Measurements from ENCODE around the gene CRYBG3.
A peak's percentile ranks its signal among the peaks of the same experiment; 100 is the strongest.

Gene CRYBG3

GRCh38 chr3:97979610-97980009 is 157.8 kb downstream of the CRYBG3 start:
- no peaks in the 10 kb centered on the region for H3K27me3 ChIP-seq (ENCODE audit: insufficient read depth, low read length)
- H3K4me3 ChIP-seq (ENCODE audit: low read depth, low read length): peak overlapping the region; percentile 5
- no peak overlapping the region for H4K91ac ChIP-seq (ENCODE audit: low read depth, low read length)
- no peak overlapping the region for H4K12ac ChIP-seq (ENCODE audit: low read depth, low read length)
- H3K9me3 ChIP-seq (ENCODE audit: insufficient read depth, low read depth, low read length): no peaks in the 10 kb centered on the region
- no peak overlapping the region for H4K8ac ChIP-seq (ENCODE audit: low read depth, low read length)
- no CpG with 5 or more reads among the region's 3 CpGs for WGBS (ENCODE audit: extremely low coverage, insufficient coverage, insufficient read length)
- H2BK5ac ChIP-seq (ENCODE audit: low read depth, low read length, poor library complexity): no peak overlapping the region
- no peak overlapping the region for H3K27ac ChIP-seq (ENCODE audit: low read depth, low read length)
- H3K23ac ChIP-seq (ENCODE audit: low read length): no peak overlapping the region
- no peak overlapping the region for H3K14ac ChIP-seq (ENCODE audit: low read length)
- no peak overlapping the region for H3K4ac ChIP-seq (ENCODE audit: low read depth, low read length)
- H3K4me2 ChIP-seq (ENCODE audit: low read length): no peak overlapping the region
- no peak for DNase-seq
- H3K79me2 ChIP-seq (ENCODE audit: control insufficient read depth, insufficient read depth, low read length, poor library complexity): no peaks in the 10 kb centered on the region
- no peak overlapping the region for H3K18ac ChIP-seq (ENCODE audit: low read length)
- H2AFZ ChIP-seq (ENCODE audit: insufficient read depth, low read length, poor library complexity): no peak overlapping the region
- no peaks in the 10 kb centered on the region for H3K36me3 ChIP-seq (ENCODE audit: control insufficient read depth in 1 of 2, insufficient read depth in 2 of 2, low read length in 2 of 2)
- H2AK5ac ChIP-seq (ENCODE audit: low read length): no peak overlapping the region
- no peaks in the 10 kb centered on the region for H3K4me1 ChIP-seq (ENCODE audit: control insufficient read depth in 1 of 2, insufficient read depth in 2 of 2, low read length in 2 of 2)
- no peak overlapping the region for H2BK120ac ChIP-seq (ENCODE audit: insufficient read depth, low read length, poor library complexity)
- H3K79me1 ChIP-seq (ENCODE audit: low read length): no peaks in the 10 kb centered on the region
- no peak overlapping the region for H2BK12ac ChIP-seq (ENCODE audit: low read length)
- H3K9ac ChIP-seq (ENCODE audit: low read length): peak overlapping the region; percentile 28

- no peak overlapping the region for H3K27ac ChIP-seq (ENCODE audit: low read depth, low read length)
- H2BK120ac ChIP-seq (ENCODE audit: insufficient read depth, low read length, poor library complexity): no peak overlapping the region
- no peak overlapping the region for H3K14ac ChIP-seq (ENCODE audit: low read length)
- H3K4me3 ChIP-seq (ENCODE audit: low read depth, low read length): no peak overlapping the region
- H4K91ac ChIP-seq (ENCODE audit: low read depth, low read length): no peak overlapping the region
- no peaks in the 10 kb centered on the region for H3K79me2 ChIP-seq (ENCODE audit: control insufficient read depth, insufficient read depth, low read length, poor library complexity)
- H2BK12ac ChIP-seq (ENCODE audit: low read length): no peak overlapping the region
- DNase-seq: peak in 1 of 2 donors; percentile 7
- no peak overlapping the region for H3K4ac ChIP-seq (ENCODE audit: low read depth, low read length)
- no peaks in the 10 kb centered on the region for H3K79me1 ChIP-seq (ENCODE audit: low read length)
- H4K8ac ChIP-seq (ENCODE audit: low read depth, low read length): no peak overlapping the region
- no peak overlapping the region for H3K18ac ChIP-seq (ENCODE audit: low read length)
- no peak overlapping the region for H2BK5ac ChIP-seq (ENCODE audit: low read depth, low read length, poor library complexity)
- H3K27me3 ChIP-seq (ENCODE audit: insufficient read depth, low read length): no peaks in the 10 kb centered on the region
- no peak overlapping the region for H4K12ac ChIP-seq (ENCODE audit: low read depth, low read length)
- no peaks in the 10 kb centered on the region for H3K36me3 ChIP-seq (ENCODE audit: control insufficient read depth in 1 of 2, insufficient read depth in 2 of 2, low read length in 2 of 2)
- H3K9me3 ChIP-seq (ENCODE audit: insufficient read depth, low read depth, low read length): no peaks in the 10 kb centered on the region
- H3K4me1 ChIP-seq (ENCODE audit: control insufficient read depth in 1 of 2, insufficient read depth in 2 of 2, low read length in 2 of 2): no peaks in the 10 kb centered on the region
- no peak overlapping the region for H3K23ac ChIP-seq (ENCODE audit: low read length)
- H2AFZ ChIP-seq (ENCODE audit: insufficient read depth, low read length, poor library complexity): no peak overlapping the region
- H3K9ac ChIP-seq (ENCODE audit: low read length): no peak overlapping the region
- no CpG with 5 or more reads among the region's 3 CpGs for WGBS (ENCODE audit: extremely low coverage, insufficient coverage, insufficient read length)
- no peak overlapping the region for H3K4me2 ChIP-seq (ENCODE audit: low read length)
- H2AK5ac ChIP-seq (ENCODE audit: low read length): no peak overlapping the region
Measured at GRCh38 chr3:97981886-97982285, 160.1 kb downstream of the CRYBG3 start.

- no peaks in the 10 kb centered on the region for H3K36me3 ChIP-seq (ENCODE audit: control insufficient read depth in 1 of 2, insufficient read depth in 2 of 2, low read length in 2 of 2)
- no peak overlapping the region for H3K4me3 ChIP-seq (ENCODE audit: low read depth, low read length)
- no peaks in the 10 kb centered on the region for H3K4me1 ChIP-seq (ENCODE audit: control insufficient read depth in 1 of 2, insufficient read depth in 2 of 2, low read length in 2 of 2)
- H3K79me1 ChIP-seq (ENCODE audit: low read length): no peaks in the 10 kb centered on the region
- H2BK12ac ChIP-seq (ENCODE audit: low read length): no peak overlapping the region
- H4K8ac ChIP-seq (ENCODE audit: low read depth, low read length): no peak overlapping the region
- no peaks in the 10 kb centered on the region for H3K27me3 ChIP-seq (ENCODE audit: insufficient read depth, low read length)
- no peak overlapping the region for H4K91ac ChIP-seq (ENCODE audit: low read depth, low read length)
- WGBS (ENCODE audit: extremely low coverage, insufficient coverage, insufficient read length): no CpG with 5 or more reads among the region's 2 CpGs
- no peak overlapping the region for H2BK5ac ChIP-seq (ENCODE audit: low read depth, low read length, poor library complexity)
- H3K27ac ChIP-seq (ENCODE audit: low read depth, low read length): no peak overlapping the region
- H2AK5ac ChIP-seq (ENCODE audit: low read length): no peak overlapping the region
- no peak for DNase-seq
- no peak overlapping the region for H2AFZ ChIP-seq (ENCODE audit: insufficient read depth, low read length, poor library complexity)
- H4K12ac ChIP-seq (ENCODE audit: low read depth, low read length): no peak overlapping the region
- H3K18ac ChIP-seq (ENCODE audit: low read length): no peak overlapping the region
- H3K14ac ChIP-seq (ENCODE audit: low read length): no peak overlapping the region
- no peak overlapping the region for H3K9ac ChIP-seq (ENCODE audit: low read length)
- H3K23ac ChIP-seq (ENCODE audit: low read length): no peak overlapping the region
- H3K79me2 ChIP-seq (ENCODE audit: control insufficient read depth, insufficient read depth, low read length, poor library complexity): no peaks in the 10 kb centered on the region
- H3K4ac ChIP-seq (ENCODE audit: low read depth, low read length): no peak overlapping the region
- H3K9me3 ChIP-seq (ENCODE audit: insufficient read depth, low read depth, low read length): peaks cover 6% of the 10 kb centered on the region
- no peak overlapping the region for H2BK120ac ChIP-seq (ENCODE audit: insufficient read depth, low read length, poor library complexity)
- H3K4me2 ChIP-seq (ENCODE audit: low read length): no peak overlapping the region
Measured at GRCh38 chr3:97983933-97984491, 162.2 kb downstream of the CRYBG3 start.

- no peaks in the 10 kb centered on the region for H3K79me1 ChIP-seq (ENCODE audit: low read length)
Measured at GRCh38 chr3:97987306-97987705, 165.5 kb downstream of the CRYBG3 start.

More at GRCh38 chr3:97987306-97987705, 165.5 kb downstream of the CRYBG3 start:
- Histone ChIP-seq H3K36me3 (ENCODE audit: control insufficient read depth in 1 of 2, insufficient read depth in 2 of 2, low read length in 2 of 2) (no peaks in the 10 kb centered on the region), H3K79me2 (ENCODE audit: control insufficient read depth, insufficient read depth, low read length, poor library complexity) (no peaks in the 10 kb centered on the region), H2BK120ac (ENCODE audit: insufficient read depth, low read length, poor library complexity) (no peak overlapping the region), H2BK12ac (ENCODE audit: low read length) (no peak overlapping the region), H4K8ac (ENCODE audit: low read depth, low read length) (no peak overlapping the region), H3K4me2 (ENCODE audit: low read length) (no peak overlapping the region), H2AK5ac (ENCODE audit: low read length) (no peak overlapping the region), H4K91ac (ENCODE audit: low read depth, low read length) (no peak overlapping the region), H3K14ac (ENCODE audit: low read length) (no peak overlapping the region), H2AFZ (ENCODE audit: insufficient read depth, low read length, poor library complexity) (no peak overlapping the region), H3K27me3 (ENCODE audit: insufficient read depth, low read length) (no peaks in the 10 kb centered on the region), H3K18ac (ENCODE audit: low read length) (no peak overlapping the region), H3K4ac (ENCODE audit: low read depth, low read length) (no peak overlapping the region), H3K4me1 (ENCODE audit: control insufficient read depth in 1 of 2, insufficient read depth in 2 of 2, low read length in 2 of 2) (no peaks in the 10 kb centered on the region), H3K23ac (ENCODE audit: low read length) (no peak overlapping the region), H3K27ac (ENCODE audit: low read depth, low read length) (no peak overlapping the region), H3K9ac (ENCODE audit: low read length) (no peak overlapping the region), H4K12ac (ENCODE audit: low read depth, low read length) (no peak overlapping the region), H2BK5ac (ENCODE audit: low read depth, low read length, poor library complexity) (no peak overlapping the region), H3K9me3 (ENCODE audit: insufficient read depth, low read depth, low read length) (peaks cover 9% of the 10 kb centered on the region), H3K4me3 (ENCODE audit: low read depth, low read length) (no peak overlapping the region)
- DNase-seq: no peak
- WGBS (ENCODE audit: extremely low coverage, insufficient coverage, insufficient read length): no CpG with 5 or more reads among the region's 2 CpGs

All from trophoblast cell (in vitro differentiated cells and primary cell).